ENCODE results near the gene ARHGAP40.

- TF ChIP-seq POLR2AphosphoS5 (IDR thresholded peaks at IDR 0.05) (no peak), CTCF (IDR thresholded peaks at IDR 0.05) (no peak)
Observed at GRCh38 chr20:38554986-38555385, 46.6 kb upstream of the ARHGAP40 start.
